ENCODE results near the gene ATP8B3. TPM values are rescaled to one million over a fixed set of nuclear protein-coding genes. Genes with fewer than 3 reads are reported as not detected.

Gene ATP8B3
- total RNA-seq, 1 experiment from 2014 or later, result 9.6 TPM

- Histone ChIP-seq H2AK5ac (ENCODE audit: insufficient read length, low read length) (no peak overlapping the region), H3K23ac (ENCODE audit: insufficient read length, low read depth, low read length) (no peak overlapping the region), H2AFZ (ENCODE audit: low read length) (no peak overlapping the region), H3K9me3 (ENCODE audit: control insufficient read depth, low read depth, low read length) (no peaks in the 10 kb centered on the region), H4K5ac (ENCODE audit: insufficient read length, low read depth, low read length) (no peak overlapping the region), H3K18ac (ENCODE audit: insufficient read length, low read depth, low read length) (no peak overlapping the region), H4K91ac (ENCODE audit: insufficient read length, low read depth, low read length) (no peak overlapping the region), H3K4me2 (ENCODE audit: insufficient read depth, insufficient read length, low read length) (no peak overlapping the region), H2BK15ac (ENCODE audit: low read depth, low read length) (no peak overlapping the region), H2BK120ac (ENCODE audit: low read depth, low read length, poor library complexity, severe bottlenecking) (no peak overlapping the region), H3K4ac (ENCODE audit: low read depth, low read length) (no peak overlapping the region), H3K27me3 (ENCODE audit: insufficient read depth, low read length) (peaks cover 96% of the 10 kb centered on the region), H4K20me1 (ENCODE audit: control insufficient read depth, insufficient read depth, insufficient read length) (peaks cover 2% of the 10 kb centered on the region), H2BK5ac (ENCODE audit: insufficient read length, low read length) (no peak overlapping the region), H3K9ac (ENCODE audit: extremely low read depth, insufficient read length, low read length) (no peak overlapping the region), H3K23me2 (ENCODE audit: insufficient read length, low read depth, low read length, poor library complexity, severe bottlenecking) (no peaks in the 10 kb centered on the region), H3K79me2 (ENCODE audit: insufficient read depth, low read length) (no peaks in the 10 kb centered on the region), H3K56ac (ENCODE audit: insufficient read length, low read depth, low read length) (no peak overlapping the region), H3K27ac (ENCODE audit: insufficient read length, low read depth, low read length) (no peak overlapping the region), H4K8ac (replicated peaks; ENCODE audit: insufficient read length, low read depth, low read length) (no peak overlapping the region), H2BK12ac (ENCODE audit: insufficient read length, low read depth, low read length) (no peak overlapping the region), H2BK20ac (ENCODE audit: low read depth, low read length, poor library complexity, severe bottlenecking) (no peak overlapping the region), H3T11ph (ENCODE audit: low read length) (no peak overlapping the region), H3K79me1 (ENCODE audit: insufficient read depth, low read depth, low read length, poor library complexity, severe bottlenecking) (no peaks in the 10 kb centered on the region), H3K4me1 (ENCODE audit: insufficient read depth, low read length) (no peaks in the 10 kb centered on the region), H3K14ac (ENCODE audit: insufficient read depth, low read length) (no peak overlapping the region)
- no CpG with 5 or more reads among the region's 16 CpGs for WGBS (ENCODE audit: extremely low coverage, insufficient read length, low lambda C conversion rate)
- TF ChIP-seq, protein P1, sequence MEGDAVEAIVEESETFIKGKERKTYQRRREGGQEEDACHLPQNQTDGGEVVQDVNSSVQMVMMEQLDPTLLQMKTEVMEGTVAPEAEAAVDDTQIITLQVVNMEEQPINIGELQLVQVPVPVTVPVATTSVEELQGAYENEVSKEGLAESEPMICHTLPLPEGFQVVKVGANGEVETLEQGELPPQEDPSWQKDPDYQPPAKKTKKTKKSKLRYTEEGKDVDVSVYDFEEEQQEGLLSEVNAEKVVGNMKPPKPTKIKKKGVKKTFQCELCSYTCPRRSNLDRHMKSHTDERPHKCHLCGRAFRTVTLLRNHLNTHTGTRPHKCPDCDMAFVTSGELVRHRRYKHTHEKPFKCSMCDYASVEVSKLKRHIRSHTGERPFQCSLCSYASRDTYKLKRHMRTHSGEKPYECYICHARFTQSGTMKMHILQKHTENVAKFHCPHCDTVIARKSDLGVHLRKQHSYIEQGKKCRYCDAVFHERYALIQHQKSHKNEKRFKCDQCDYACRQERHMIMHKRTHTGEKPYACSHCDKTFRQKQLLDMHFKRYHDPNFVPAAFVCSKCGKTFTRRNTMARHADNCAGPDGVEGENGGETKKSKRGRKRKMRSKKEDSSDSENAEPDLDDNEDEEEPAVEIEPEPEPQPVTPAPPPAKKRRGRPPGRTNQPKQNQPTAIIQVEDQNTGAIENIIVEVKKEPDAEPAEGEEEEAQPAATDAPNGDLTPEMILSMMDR (conservative IDR thresholded peaks at IDR 0.05), result no peak
- H3K27me3 Mint-ChIP-seq (ENCODE audit: low read depth), result peaks cover 98% of the 10 kb centered on the region
- H3K9me3 Mint-ChIP-seq, result peaks cover 2 to 12% of the 10 kb centered on the region in 2 experiments; a peak in 3 of 5 replicates
- H3K36me3 Mint-ChIP-seq (ENCODE audit: insufficient read depth in 1 of 3, low read depth in 3 of 3), result no peaks in the 10 kb centered on the region; a peak in 1 of 7 replicates
- H3K4me1 Mint-ChIP-seq, result peaks cover 2 to 38% of the 10 kb centered on the region in 2 experiments
- no peak overlapping the region; a peak in 1 of 5 replicates for H3K4me3 Mint-ChIP-seq
- no peak for DNase-seq
- no peak overlapping the region for H3K27ac Mint-ChIP-seq
Observed at GRCh38 chr19:1758959-1759903, 52.8 kb downstream of the ATP8B3 start.

All from H9 (cell line).